Measurements from ENCODE around the gene PLCG2. TPM values are rescaled to one million over a fixed set of nuclear protein-coding genes. Genes with fewer than 3 reads are reported as not detected.
A peak's percentile ranks its signal among the peaks of the same experiment; 100 is the strongest.

PLCG2 gene
- total and polyA plus RNA-seq, 2 of the 8 experiments (the other 6 are each of a cell fraction or from before 2014, with no cell fraction given) = 6.1 to 6.9 TPM

- FAIRE-seq = no peak
These were observed 120.9 kb downstream of the PLCG2 start for GRCh38 chr16:81900014-81900413.

More at GRCh38 chr16:81900014-81900413, 120.9 kb downstream of the PLCG2 start:
- H3K79me2 ChIP-seq (ENCODE audit: control insufficient read depth in 1 of 2, insufficient read depth in 2 of 2, low read length in 2 of 2) = no peaks in the 10 kb centered on the region
- no peaks in the 10 kb centered on the region for H3K27me3 ChIP-seq (replicated peaks in 1 of 4; ENCODE audit: control insufficient read depth in 3 of 4, extremely low read depth in 1 of 4, insufficient read depth in 3 of 4, low read length in 3 of 4)
- no peak overlapping the region for H2BK12ac ChIP-seq (ENCODE audit: low read depth, low read length)
- H4K91ac ChIP-seq (replicated peaks; ENCODE audit: insufficient read length, low read length) = no peak overlapping the region
- no peak overlapping the region for H2BK20ac ChIP-seq (ENCODE audit: low read length)
- H3K9ac ChIP-seq (replicated peaks in 1 of 4; ENCODE audit: extremely low read depth in 1 of 4, low read depth in 3 of 4, low read length in 3 of 4) = no peak overlapping the region
- H3K56ac ChIP-seq (replicated peaks; ENCODE audit: insufficient read length, low read depth, low read length) = no peak overlapping the region
- no peak for DNase-seq (ENCODE audit: low read depth in 1 of 2, low spot score in 2 of 2)
- no peaks in the 10 kb centered on the region; a peak in 2 of 7 replicates for H3K4me1 ChIP-seq (replicated peaks in 1 of 4; ENCODE audit: control insufficient read depth in 3 of 4, insufficient read depth in 4 of 4, low read length in 3 of 4)
- TF ChIP-seq CBX8 (IDR thresholded peaks at IDR 0.05; ENCODE audit: borderline replicate concordance, low read depth, low read length) (no peak), CTCF (IDR thresholded peaks at IDR 0.05; ENCODE audit: control extremely low read depth in 1 of 3, insufficient read depth in 1 of 3, low read depth in 1 of 3, low read length in 3 of 3) (peak in 1 of 3 experiments; percentile 16; a peak in 1 of 4 replicates)
- H3K9me3 ChIP-seq (ENCODE audit: insufficient read depth in 2 of 2, low read depth in 1 of 2, low read length in 1 of 2) = no peaks in the 10 kb centered on the region
- H3K23me2 ChIP-seq (ENCODE audit: low read depth, low read length) = no peaks in the 10 kb centered on the region
- no peak overlapping the region for H3K23ac ChIP-seq (ENCODE audit: insufficient read length)
- H3K4ac ChIP-seq (replicated peaks; ENCODE audit: insufficient read length, low read depth, low read length) = no peak overlapping the region
- no peak overlapping the region for H3K4me3 ChIP-seq (ENCODE audit: extremely low read depth in 1 of 4, insufficient read depth in 2 of 4, low read depth in 3 of 4, low read length in 4 of 4)
- no peak overlapping the region for H2BK15ac ChIP-seq (ENCODE audit: low read length)
- H3K18ac ChIP-seq (ENCODE audit: extremely low read depth, low read length) = no peak overlapping the region
- no peaks in the 10 kb centered on the region for H3K36me3 ChIP-seq (ENCODE audit: control insufficient read depth in 2 of 4, insufficient read depth in 4 of 4, low read length in 3 of 4)
- no peak overlapping the region for H2BK120ac ChIP-seq (replicated peaks; ENCODE audit: low read depth, low read length)
- no peak overlapping the region for H3K4me2 ChIP-seq (ENCODE audit: insufficient read depth in 1 of 2, low read depth in 2 of 2, low read length in 2 of 2)
- POLR2A ChIA-PET (ENCODE audit: partially characterized antibody) = no interaction called here
- CTCF ChIA-PET (ENCODE audit: partially characterized antibody) = interaction anchor here (0.8 to 13.3 kb wide), 4 partner anchors 9 to 95 kb away, joined by 3 to 138 read pairs (median 3); no protein-coding TSS in a partner anchor
- H4K20me1 ChIP-seq (replicated peaks in 1 of 2; ENCODE audit: control insufficient read depth in 1 of 2, insufficient read depth in 2 of 2, low read length in 2 of 2) = no peaks in the 10 kb centered on the region
- H2BK5ac ChIP-seq (ENCODE audit: low read depth, low read length) = no peak overlapping the region
- no peaks in the 10 kb centered on the region for H3K79me1 ChIP-seq (ENCODE audit: low read depth, low read length)
- H3K27ac ChIP-seq (ENCODE audit: low read depth, low read length) = no peak overlapping the region
- no peak overlapping the region for H2AK5ac ChIP-seq (ENCODE audit: low read depth, low read length)
- H4K8ac ChIP-seq (ENCODE audit: extremely low read depth, insufficient read depth, low read length) = no peak overlapping the region; the same call in 1 of the 2 replicates
- WGBS, 2 experiments (ENCODE audit: extremely low coverage in 1 of 2, insufficient coverage in 1 of 2, insufficient read length in 1 of 2, insufficient replicate concordance in 2 of 2, low coverage in 1 of 2, low lambda C conversion rate in 2 of 2, missing lambda C conversion rate in 1 of 2) = 87% methylated on average over 3 of the region's 3 CpGs; no CpG with 5 or more reads in 1 of the 2 experiments
- no peak overlapping the region for H3K14ac ChIP-seq (ENCODE audit: insufficient read length)
- H4K5ac ChIP-seq (ENCODE audit: insufficient read length, low read depth, low read length) = no peak overlapping the region
- no peak overlapping the region for H2AFZ ChIP-seq (ENCODE audit: low read length)
